Naive B cell (primary cell): ENCODE measurements around the gene PHACTR3. TPM values are rescaled to one million over a fixed set of nuclear protein-coding genes. Genes with fewer than 3 reads are reported as not detected.
"Not testable (repeated sequence)": the region's sequence is repeated elsewhere in the genome, so short reads cannot be mapped to it uniquely, and the experiment has no call there.

Experiments used
- ATAC-seq, 2 donors: fragments of 150-1000 bp; cut with Tn5 transposase; 2 replicates each; pipeline ENCODE4 v1.10.0; 2021; ENCODE audit warnings: low read depth in 2 of 2, mild to moderate bottlenecking in 2 of 2, moderate library complexity in 2 of 2
- DNase-seq: peaks from one replicate; pipeline ENCODE4 v3.0.0; 2022
- H3K27ac Mint-ChIP-seq, 6 donors: one replicate each; pipeline ENCODE4 v1.8.0; 2020 to 2022; ENCODE audit warnings: mild to moderate bottlenecking in 6 of 6, mixed read lengths in 6 of 6, moderate library complexity in 5 of 6, inconsistent platforms in 2 of 6
- H3K27me3 Mint-ChIP-seq, 3 donors: one replicate each; pipeline ENCODE4 v1.8.0; 2021 to 2022; ENCODE audit warnings: mixed read lengths in 3 of 3, mild to moderate bottlenecking in 1 of 3
- H3K36me3 Mint-ChIP-seq, 2 donors: one replicate each; pipeline ENCODE4 v1.8.0; 2020 to 2022; ENCODE audit warnings: mixed read lengths in 2 of 2, inconsistent platforms in 1 of 2, mild to moderate bottlenecking in 1 of 2
- H3K4me1 Mint-ChIP-seq, 3 donors: one replicate each; pipeline ENCODE4 v1.8.0; 2020 to 2022; ENCODE audit warnings: mixed read lengths in 3 of 3, inconsistent platforms in 1 of 3, mild to moderate bottlenecking in 1 of 3, moderate library complexity in 1 of 3
- H3K4me3 Mint-ChIP-seq, 8 donors: one replicate each; pipeline ENCODE4 v1.8.0; 2020 to 2022; ENCODE audit warnings: mild to moderate bottlenecking in 8 of 8, mixed read lengths in 8 of 8, moderate library complexity in 8 of 8, inconsistent platforms in 2 of 8
- H3K9me3 Mint-ChIP-seq, 7 donors: one replicate each; pipeline ENCODE4 v1.8.0; 2020 to 2022; ENCODE audit warnings: mixed read lengths in 7 of 7, mild to moderate bottlenecking in 5 of 7, inconsistent platforms in 2 of 7, moderate library complexity in 1 of 7
- polyA plus RNA-seq, 6 donors: library from polyadenylated mRNA; unstranded; fragments of 300-500 nt; fragmentation: Illumina TruSeq; gene quantifications; one replicate each; pipeline ENCODE4 v1.2.3, GENCODE V29; 2021; ENCODE audit warnings: low read depth in 6 of 6

PHACTR3 gene
- polyA plus RNA-seq, 6 donors from 2014 or later = not detected

DNA sequence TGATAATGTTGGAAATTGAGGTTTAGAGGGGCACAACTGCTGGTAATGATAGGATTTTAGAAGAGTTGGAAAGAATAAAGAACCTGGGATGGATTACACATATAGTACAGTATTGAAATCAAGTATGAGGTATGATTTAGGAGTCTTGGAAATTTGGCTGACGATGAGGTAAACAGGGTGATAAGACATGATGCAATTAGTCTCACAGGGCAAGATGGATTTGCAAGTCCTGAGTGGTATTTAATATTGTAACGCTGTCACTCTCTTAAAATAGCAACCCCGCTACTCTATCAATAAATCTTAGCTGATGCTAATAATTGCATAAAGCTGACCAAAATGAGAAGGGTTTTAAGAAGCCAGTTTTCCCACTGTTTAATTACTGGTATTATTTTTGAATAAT lies 258.7 kb downstream of the PHACTR3 start:
- peaks cover 5 to 7% of the 10 kb centered on the region in 2 donors for H3K36me3 Mint-ChIP-seq
- H3K4me3 Mint-ChIP-seq = no peak overlapping the region
- no peak for ATAC-seq
- no peak overlapping the region for H3K27ac Mint-ChIP-seq
- no peaks in the 10 kb centered on the region for H3K4me1 Mint-ChIP-seq
- DNase-seq = no peak
- peaks cover 0 to 7% (median 3%) of the 10 kb centered on the region in 7 donors for H3K9me3 Mint-ChIP-seq
- peaks cover 14 to 20% (median 17%) of the 10 kb centered on the region in 3 donors for H3K27me3 Mint-ChIP-seq

DNA sequence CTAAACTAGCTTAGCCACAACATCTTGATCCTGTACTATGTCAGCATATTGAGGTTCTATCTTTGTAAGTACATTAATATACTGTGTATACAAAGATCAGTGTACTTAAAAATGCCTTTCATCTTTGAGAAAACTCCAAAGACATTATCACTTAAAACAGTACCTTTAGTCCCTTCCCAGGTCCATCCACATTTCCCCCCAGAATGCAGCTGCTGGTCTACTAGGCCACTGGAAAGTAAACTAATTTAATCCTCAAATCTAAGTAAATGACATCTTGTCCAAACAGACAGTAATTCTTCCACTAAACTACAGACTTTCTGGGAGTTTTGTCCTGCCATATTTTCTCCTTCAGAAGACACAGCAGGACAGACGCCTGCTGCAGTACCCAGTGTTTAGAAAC lies 260.4 kb downstream of the PHACTR3 start:
- Mint-ChIP-seq H3K9me3 (no peaks in the 10 kb centered on the region), H3K27me3 (peaks cover 17 to 20% (median 18%) of the 10 kb centered on the region in 3 donors)
- ATAC-seq = no peak

DNA sequence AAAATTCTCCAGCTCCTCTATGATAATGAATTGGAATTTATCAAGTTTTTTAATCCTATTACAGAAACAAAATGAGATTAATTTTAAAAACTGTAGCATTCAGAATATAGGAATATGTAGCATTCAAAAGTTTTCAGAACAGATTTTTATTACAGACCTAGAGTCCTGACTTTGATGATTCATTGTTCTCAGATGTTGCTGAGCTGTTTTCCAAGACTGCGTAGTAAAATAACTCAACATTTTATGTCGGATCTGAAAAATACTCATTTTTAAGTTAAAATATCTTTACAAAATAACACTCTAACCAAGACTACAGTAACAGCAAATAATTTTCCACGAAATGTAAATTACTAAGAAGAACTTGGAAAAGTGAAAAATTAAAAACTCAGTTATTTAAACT lies 262.0 kb downstream of the PHACTR3 start:
- Mint-ChIP-seq H3K27ac (no peak overlapping the region), H3K27me3 (peaks cover 16 to 18% (median 18%) of the 10 kb centered on the region in 3 donors), H3K36me3 (peaks cover 5% of the 10 kb centered on the region in 2 donors), H3K9me3 (no peaks in the 10 kb centered on the region), H3K4me3 (no peak overlapping the region), H3K4me1 (no peaks in the 10 kb centered on the region)
- no peak for DNase-seq
- no peak for ATAC-seq

More for the DNA sequence above, 260.4 kb downstream of the PHACTR3 start:
- no peak overlapping the region for H3K4me3 Mint-ChIP-seq
- no peak for DNase-seq
- peaks cover 5 to 7% of the 10 kb centered on the region in 2 donors for H3K36me3 Mint-ChIP-seq
- H3K4me1 Mint-ChIP-seq = no peaks in the 10 kb centered on the region
- no peak overlapping the region for H3K27ac Mint-ChIP-seq

DNA sequence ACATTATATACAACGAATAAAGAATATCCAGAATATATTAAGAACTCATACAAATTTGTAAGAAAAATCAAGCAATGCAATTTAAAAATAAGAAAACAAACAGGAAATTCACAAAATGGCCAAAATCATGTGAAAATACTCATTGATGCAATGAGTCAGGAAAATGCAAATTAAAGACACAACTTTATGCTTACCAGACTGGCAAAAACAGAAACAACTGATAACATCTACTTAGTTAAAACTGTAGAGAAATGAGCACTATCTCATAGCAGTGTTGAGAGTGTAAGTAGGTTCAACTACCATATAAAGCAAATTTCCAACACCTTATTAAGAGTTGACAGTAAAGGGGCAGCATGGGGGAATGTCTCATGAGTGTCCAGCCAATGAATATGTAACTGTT lies 266.8 kb downstream of the PHACTR3 start:
- no peak for DNase-seq
- Mint-ChIP-seq H3K27ac (no peak overlapping the region), H3K4me1 (no peaks in the 10 kb centered on the region), H3K36me3 (no peaks in the 10 kb centered on the region), H3K4me3 (no peak overlapping the region), H3K9me3 (no peaks in the 10 kb centered on the region), H3K27me3 (peaks cover 0 to 8% (median 4%) of the 10 kb centered on the region in 3 donors)
- no peak for ATAC-seq

DNA sequence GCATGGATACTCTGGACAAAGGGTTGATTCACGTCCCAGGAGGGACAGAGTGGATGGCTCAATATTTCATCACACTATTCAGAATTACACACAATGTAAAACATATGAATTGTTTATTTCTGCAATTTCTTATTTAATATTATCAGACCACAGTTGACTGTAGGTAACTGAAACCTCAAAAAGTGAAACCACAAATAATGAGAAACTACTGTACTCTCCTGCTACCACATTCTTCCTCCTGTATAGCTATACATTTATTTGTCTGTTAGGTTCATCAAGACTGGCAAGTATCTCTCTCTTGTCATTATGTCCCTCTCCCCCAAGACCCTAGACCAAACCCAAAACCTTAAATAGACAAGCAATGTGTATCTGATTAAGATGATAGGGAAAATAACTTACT lies 269.1 kb downstream of the PHACTR3 start:
- Mint-ChIP-seq H3K4me3 (no peak overlapping the region), H3K36me3 (no peaks in the 10 kb centered on the region), H3K27ac (no peak overlapping the region), H3K4me1 (no peaks in the 10 kb centered on the region), H3K27me3 (peaks cover 0 to 8% (median 4%) of the 10 kb centered on the region in 3 donors), H3K9me3 (no peaks in the 10 kb centered on the region)
- ATAC-seq (no peak), DNase-seq (no peak)

DNA sequence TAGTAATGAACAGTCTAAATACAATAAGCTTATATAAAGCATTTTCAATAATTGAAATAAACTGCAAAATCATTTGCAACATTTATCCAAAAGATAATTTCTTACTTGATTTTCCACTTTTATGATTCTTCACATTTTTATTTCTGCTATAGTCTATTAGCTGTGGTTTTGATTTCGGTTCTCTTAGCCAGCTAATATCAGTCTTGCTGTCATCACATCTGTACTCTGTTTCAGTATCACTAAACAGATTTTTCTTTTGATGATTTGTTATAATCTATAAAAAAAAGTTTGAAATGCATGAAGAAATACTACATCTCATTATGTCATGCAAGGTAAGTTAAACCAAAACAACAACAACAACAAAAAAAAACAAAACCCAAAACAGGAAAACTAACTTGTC lies 275.9 kb downstream of the PHACTR3 start:
- peaks cover 0 to 8% (median 0%) of the 10 kb centered on the region in 3 donors for H3K27me3 Mint-ChIP-seq
- no peak overlapping the region for H3K27ac Mint-ChIP-seq
- DNase-seq = no peak
- no peaks in the 10 kb centered on the region for H3K4me1 Mint-ChIP-seq
- ATAC-seq = no peak
- no peak overlapping the region for H3K4me3 Mint-ChIP-seq
- H3K9me3 Mint-ChIP-seq = no peaks in the 10 kb centered on the region
- peaks cover 0 to 5% of the 10 kb centered on the region in 2 donors for H3K36me3 Mint-ChIP-seq

DNA sequence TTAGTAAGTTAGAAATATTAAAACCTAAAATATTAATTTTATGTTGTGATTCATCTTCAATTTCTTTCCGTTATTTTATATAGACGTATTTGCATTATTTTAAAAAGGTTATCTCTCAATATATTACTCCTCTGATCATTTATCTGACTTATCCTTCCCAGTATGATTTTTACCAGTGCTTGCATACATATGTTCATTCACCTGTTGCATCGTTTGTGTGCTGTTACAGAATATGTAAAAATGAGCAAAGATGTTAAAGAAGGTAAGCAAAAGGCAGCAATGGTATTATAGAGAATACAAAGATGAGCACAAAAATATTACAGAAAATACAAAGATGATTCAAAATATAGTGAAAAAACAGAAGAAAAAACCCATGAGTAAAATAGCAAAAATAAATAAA lies 280.2 kb downstream of the PHACTR3 start:
- Mint-ChIP-seq H3K4me3 (no peak overlapping the region), H3K4me1 (no peaks in the 10 kb centered on the region), H3K27me3 (peaks cover 0 to 13% (median 9%) of the 10 kb centered on the region in 3 donors), H3K9me3 (peaks cover 0 to 3% (median 0%) of the 10 kb centered on the region in 7 donors), H3K36me3 (peaks cover 0 to 5% of the 10 kb centered on the region in 2 donors), H3K27ac (no peak overlapping the region)
- DNase-seq = no peak
- no peak for ATAC-seq

DNA sequence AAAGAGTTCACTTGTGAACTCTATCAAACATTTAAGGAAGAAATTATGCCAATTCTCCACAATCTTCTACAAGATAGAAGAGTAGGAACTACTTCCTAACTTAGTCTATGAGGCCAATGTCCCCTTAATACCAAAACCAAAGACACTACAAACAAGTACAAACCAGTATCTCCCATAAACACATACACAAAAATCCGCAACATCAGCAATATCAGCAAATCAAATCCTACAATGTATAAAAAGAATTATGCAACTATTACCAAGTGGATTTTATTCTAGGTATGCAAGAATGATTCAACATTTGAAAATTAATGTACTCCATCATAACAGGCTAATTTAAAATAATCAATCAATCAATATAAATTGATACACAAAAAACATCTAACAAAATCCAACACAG lies 283.7 kb downstream of the PHACTR3 start:
- no peak for DNase-seq
- H3K27me3 Mint-ChIP-seq = peaks cover 0 to 13% (median 9%) of the 10 kb centered on the region in 3 donors
- H3K9me3 Mint-ChIP-seq = peaks cover 0 to 3% (median 0%) of the 10 kb centered on the region in 7 donors
- no peak overlapping the region for H3K27ac Mint-ChIP-seq
- H3K36me3 Mint-ChIP-seq = peaks cover 0 to 5% of the 10 kb centered on the region in 2 donors
- H3K4me1 Mint-ChIP-seq = peaks cover 16 to 20% (median 19%) of the 10 kb centered on the region in 3 donors
- H3K4me3 Mint-ChIP-seq = no peak overlapping the region
- ATAC-seq = no peak

DNA sequence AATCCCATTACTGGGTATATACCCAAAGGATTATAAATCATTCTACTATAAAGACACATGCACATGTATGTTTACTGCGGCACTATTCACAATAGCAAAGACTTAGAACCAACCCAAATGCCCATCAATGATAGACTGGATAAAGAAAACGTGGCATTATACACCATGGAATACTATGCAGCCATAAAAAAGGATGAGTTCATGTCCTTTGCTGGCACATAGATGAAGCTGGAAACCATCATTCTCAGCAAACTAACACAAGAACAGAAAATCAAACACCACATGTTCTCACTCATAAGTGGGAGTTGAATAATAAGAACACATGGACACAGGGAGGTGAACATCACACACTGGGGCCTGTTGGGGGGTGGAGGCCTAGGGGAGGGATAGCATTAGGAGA lies 285.7 kb downstream of the PHACTR3 start:
- H3K9me3 Mint-ChIP-seq, H3K36me3 Mint-ChIP-seq, H3K27ac Mint-ChIP-seq, ATAC-seq, H3K4me3 Mint-ChIP-seq, DNase-seq: not testable (repeated sequence)
- H3K4me1 Mint-ChIP-seq = peaks cover 16 to 20% (median 19%) of the 10 kb centered on the region in 3 donors
- peaks cover 0 to 28% (median 19%) of the 10 kb centered on the region in 3 donors for H3K27me3 Mint-ChIP-seq

DNA sequence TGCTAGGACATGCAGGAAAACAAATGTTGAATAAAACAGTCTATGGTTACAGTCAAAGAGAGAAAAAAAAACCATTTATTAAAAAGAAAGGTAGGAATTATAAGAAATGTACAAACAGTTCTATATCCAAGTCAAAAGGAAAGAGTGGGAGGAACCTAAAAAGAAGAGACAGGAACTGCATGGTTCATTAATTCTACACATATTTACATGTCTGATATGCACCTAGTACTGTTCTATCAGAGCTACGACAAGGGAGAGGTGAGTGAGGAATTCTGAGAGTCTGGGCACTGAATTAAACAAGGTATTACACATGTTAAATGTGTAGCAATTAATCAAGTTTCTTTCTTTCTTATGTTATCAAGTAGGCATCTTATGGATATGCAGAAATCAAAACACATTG lies 287.2 kb downstream of the PHACTR3 start:
- H3K27ac Mint-ChIP-seq = peak overlapping the region in 2 of 6 donors; percentile 34 to 76
- ATAC-seq (peak; percentile 40 to 60), DNase-seq (peak; percentile 0)
- H3K9me3 Mint-ChIP-seq = peaks cover 0 to 3% (median 0%) of the 10 kb centered on the region in 7 donors
- H3K4me1 Mint-ChIP-seq = peaks cover 16 to 20% (median 19%) of the 10 kb centered on the region in 3 donors
- peaks cover 5 to 35% (median 19%) of the 10 kb centered on the region in 3 donors for H3K27me3 Mint-ChIP-seq
- H3K36me3 Mint-ChIP-seq = no peaks in the 10 kb centered on the region
- H3K4me3 Mint-ChIP-seq = peak overlapping the region in 2 of 8 donors; percentile 32 to 34

DNA sequence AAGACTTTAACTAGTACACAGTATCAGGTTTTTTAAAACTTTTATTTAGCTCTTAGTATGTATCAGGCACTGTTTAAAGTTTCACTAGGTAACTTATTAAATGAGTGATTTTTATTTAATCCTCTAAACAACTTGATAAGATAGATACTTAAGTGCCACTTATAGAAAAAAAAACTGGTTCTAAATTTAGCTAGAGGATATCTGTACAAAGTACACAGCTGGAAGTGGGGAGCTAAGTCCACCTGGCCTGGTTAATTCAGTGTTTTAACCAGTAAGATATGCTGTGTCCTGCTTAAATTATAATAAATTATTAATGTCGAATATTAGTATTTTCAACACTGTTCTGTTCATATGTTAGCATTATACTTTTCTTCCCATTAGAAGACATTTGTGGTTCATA lies 291.6 kb downstream of the PHACTR3 start:
- no peak for DNase-seq
- Mint-ChIP-seq H3K4me1 (peaks cover 8 to 12% (median 10%) of the 10 kb centered on the region in 3 donors), H3K36me3 (peaks cover 0 to 8% of the 10 kb centered on the region in 2 donors), H3K27ac (no peak overlapping the region), H3K4me3 (no peak overlapping the region), H3K9me3 (peaks cover 0 to 4% (median 0%) of the 10 kb centered on the region in 7 donors), H3K27me3 (peaks cover 12 to 49% (median 17%) of the 10 kb centered on the region in 3 donors)
- no peak for ATAC-seq
